Measurements from ENCODE around the gene BCL3.

DNA sequence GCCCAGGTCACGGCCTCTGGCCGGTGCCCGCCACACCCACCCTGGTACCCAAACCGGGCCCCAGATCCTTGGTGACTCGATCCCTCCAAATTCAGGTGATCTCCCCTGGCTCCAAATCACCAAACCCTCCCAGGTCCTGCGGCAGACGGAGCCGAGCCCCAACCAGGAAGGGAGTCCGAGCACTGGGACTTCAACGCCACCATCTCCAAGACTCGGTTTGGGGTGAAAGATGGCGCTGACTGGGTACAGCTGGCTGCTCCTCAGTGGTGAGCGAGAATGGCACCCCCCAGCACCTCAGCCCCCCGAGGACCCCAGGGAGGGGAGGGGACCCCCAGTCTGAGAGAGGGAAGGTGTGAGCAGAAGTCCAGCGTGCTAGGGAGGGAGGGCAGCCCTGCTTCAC, 47.3 kb upstream of the BCL3 start:
- TF ChIP-seq, protein P1, sequence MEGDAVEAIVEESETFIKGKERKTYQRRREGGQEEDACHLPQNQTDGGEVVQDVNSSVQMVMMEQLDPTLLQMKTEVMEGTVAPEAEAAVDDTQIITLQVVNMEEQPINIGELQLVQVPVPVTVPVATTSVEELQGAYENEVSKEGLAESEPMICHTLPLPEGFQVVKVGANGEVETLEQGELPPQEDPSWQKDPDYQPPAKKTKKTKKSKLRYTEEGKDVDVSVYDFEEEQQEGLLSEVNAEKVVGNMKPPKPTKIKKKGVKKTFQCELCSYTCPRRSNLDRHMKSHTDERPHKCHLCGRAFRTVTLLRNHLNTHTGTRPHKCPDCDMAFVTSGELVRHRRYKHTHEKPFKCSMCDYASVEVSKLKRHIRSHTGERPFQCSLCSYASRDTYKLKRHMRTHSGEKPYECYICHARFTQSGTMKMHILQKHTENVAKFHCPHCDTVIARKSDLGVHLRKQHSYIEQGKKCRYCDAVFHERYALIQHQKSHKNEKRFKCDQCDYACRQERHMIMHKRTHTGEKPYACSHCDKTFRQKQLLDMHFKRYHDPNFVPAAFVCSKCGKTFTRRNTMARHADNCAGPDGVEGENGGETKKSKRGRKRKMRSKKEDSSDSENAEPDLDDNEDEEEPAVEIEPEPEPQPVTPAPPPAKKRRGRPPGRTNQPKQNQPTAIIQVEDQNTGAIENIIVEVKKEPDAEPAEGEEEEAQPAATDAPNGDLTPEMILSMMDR (IDR thresholded peaks at IDR 0.05), result no peak
- no peak for TF ChIP-seq POLR2A (IDR thresholded peaks at IDR 0.05)
